A673 (cell line): ENCODE data around the gene REST. TPM values are rescaled to one million over a fixed set of nuclear protein-coding genes. Genes with fewer than 3 reads are reported as not detected.

ENCODE experiments used
- BruUV-seq: library from RNA; stranded (reverse); fragments of 400-500 nt; replicated peaks from 2 replicates; lab custom pipeline; 2021; lab: Mats Ljungman, UMichigan
- CTCF ChIA-PET: fragments of 300-600 bp; sonication (Branson Sonifier 250); formaldehyde crosslinking; loops from one replicate; lab custom pipeline; 2022; ENCODE audit warnings: antibody characterized with exemption; lab: Charles Lee
- POLR2A ChIA-PET: fragments of 300-600 bp; sonication (Branson Sonifier 250); formaldehyde crosslinking; loops from one replicate; lab custom pipeline; 2022; ENCODE audit warnings: antibody characterized with exemption; ENCODE audit not compliant: low non-redundant PET; lab: Charles Lee
- DNase-seq: peaks from one replicate; pipeline ENCODE4 v3.0.0-alpha.2; 2015; ENCODE audit warnings: low spot score
- H3K27ac ChIP-seq: fragments of 200-600 bp; sonication (generic); 2 replicates; pipeline ENCODE4 v1.5.1; 2016; ENCODE audit warnings: mixed run types, low read depth, mild to moderate bottlenecking, mixed read lengths, antibody characterized with exemption, low read length; ENCODE audit not compliant: poor library complexity, severe bottlenecking
- H3K27me3 ChIP-seq: fragments of 200-600 bp; sonication (generic); replicated peaks from 2 replicates; pipeline ENCODE4 v1.6.1; 2017; ENCODE audit warnings: mixed run types, low read depth, mild to moderate bottlenecking, mixed read lengths, antibody characterized with exemption, low read length; ENCODE audit not compliant: insufficient read depth, poor library complexity
- H3K36me3 ChIP-seq: fragments of 200-600 bp; sonication (generic); 2 replicates; pipeline ENCODE4 v1.6.1; 2016; ENCODE audit warnings: mixed run types, mild to moderate bottlenecking, mixed read lengths, antibody characterized with exemption, low read length; ENCODE audit not compliant: insufficient read depth, poor library complexity, severe bottlenecking
- H3K4me1 ChIP-seq: fragments of 200-600 bp; sonication (generic); 2 replicates; pipeline ENCODE4 v1.6.1; 2017; ENCODE audit warnings: mixed run types, mild to moderate bottlenecking, mixed read lengths, antibody characterized with exemption, low read length; ENCODE audit not compliant: insufficient read depth, poor library complexity, severe bottlenecking
- H3K4me3 ChIP-seq: fragments of 200-600 bp; sonication (generic); 2 replicates; pipeline ENCODE4 v1.5.1; 2016; ENCODE audit warnings: low read depth, mixed run types, mild to moderate bottlenecking, mixed read lengths, low read length; ENCODE audit not compliant: poor library complexity, severe bottlenecking
- H3K9me3 ChIP-seq: fragments of 200-600 bp; sonication (generic); 2 replicates; pipeline ENCODE4 v1.6.1; 2016; ENCODE audit warnings: mixed run types, low read depth, mild to moderate bottlenecking, mixed read lengths, antibody characterized with exemption, low read length; ENCODE audit not compliant: poor library complexity, severe bottlenecking
- CTCF ChIP-seq: fragments of 300-800, 200-600 bp; sonication (generic); conservative IDR thresholded peaks from 2 replicates; pipeline ENCODE4 v1.5.1; 2017; ENCODE audit warnings: low read depth, mild to moderate bottlenecking, antibody characterized with exemption, low read length, moderate library complexity, mixed read lengths
- EZH2 ChIP-seq: fragments of 200-600 bp; sonication (generic); IDR thresholded peaks from 2 replicates; pipeline ENCODE4 v1.6.1; 2017; ENCODE audit warnings: borderline replicate concordance, low read depth, mild to moderate bottlenecking, mixed read lengths, antibody characterized with exemption, low read length; ENCODE audit not compliant: poor library complexity, severe bottlenecking
- intact Hi-C: fragments of 100-400 bp; cut with micrococcal nuclease; formaldehyde crosslinking; loops from one replicate; pipeline ENCODE4 v1.10.0; 2022; ENCODE audit not compliant: unreplicated experiment
- total RNA-seq: library from RNA; stranded (reverse); gene quantifications from 2 replicates; pipeline ENCODE4 v1.2.3, GENCODE V29; 2021

Gene REST
- total RNA-seq, 1 experiment from 2014 or later, result 24.6 TPM

GRCh38 chr4:56981795-56982201 is 74.1 kb downstream of the REST start:
- BruUV-seq, result no TSS peak
- POLR2A ChIA-PET, result no interaction called here

GRCh38 chr4:56986192-56986591 is 78.5 kb downstream of the REST start:
- Histone ChIP-seq H3K27ac (no peak overlapping the region), H3K4me1 (no peaks in the 10 kb centered on the region), H3K9me3 (no peaks in the 10 kb centered on the region), H3K27me3 (no peaks in the 10 kb centered on the region), H3K36me3 (peaks cover 26% of the 10 kb centered on the region), H3K4me3 (no peak overlapping the region)
- intact Hi-C loops, result no loop called here
- ChIA-PET CTCF (no interaction called here), POLR2A (no interaction called here)
- BruUV-seq, result no TSS peak
- no peak for TF ChIP-seq CTCF
- no peak for TF ChIP-seq EZH2
- DNase-seq, result no peak

More at GRCh38 chr4:56981795-56982201, 74.1 kb downstream of the REST start:
- no peak overlapping the region for H3K27ac ChIP-seq
- intact Hi-C loops, result no loop called here
- no peaks in the 10 kb centered on the region for H3K27me3 ChIP-seq
- H3K36me3 ChIP-seq, result peaks cover 4% of the 10 kb centered on the region
- CTCF ChIA-PET, result no interaction called here
- H3K9me3 ChIP-seq, result no peaks in the 10 kb centered on the region
- DNase-seq, result no peak
- TF ChIP-seq CTCF (no peak), EZH2 (no peak)
- H3K4me1 ChIP-seq, result no peaks in the 10 kb centered on the region
- H3K4me3 ChIP-seq, result no peak overlapping the region

- ChIA-PET CTCF (no interaction called here), POLR2A (no interaction called here)
- intact Hi-C loops, result no loop called here
- no TSS peak for BruUV-seq
- Histone ChIP-seq H3K27me3 (no peaks in the 10 kb centered on the region), H3K27ac (no peak overlapping the region), H3K36me3 (peaks cover 28% of the 10 kb centered on the region), H3K9me3 (no peaks in the 10 kb centered on the region), H3K4me1 (no peaks in the 10 kb centered on the region), H3K4me3 (no peak overlapping the region)
- TF ChIP-seq EZH2, result no peak
- no peak for TF ChIP-seq CTCF
- no peak for DNase-seq
These were observed 79.3 kb downstream of the REST start for GRCh38 chr4:56986952-56987351.
